ENCODE data around the gene GALNTL6.

DNA sequence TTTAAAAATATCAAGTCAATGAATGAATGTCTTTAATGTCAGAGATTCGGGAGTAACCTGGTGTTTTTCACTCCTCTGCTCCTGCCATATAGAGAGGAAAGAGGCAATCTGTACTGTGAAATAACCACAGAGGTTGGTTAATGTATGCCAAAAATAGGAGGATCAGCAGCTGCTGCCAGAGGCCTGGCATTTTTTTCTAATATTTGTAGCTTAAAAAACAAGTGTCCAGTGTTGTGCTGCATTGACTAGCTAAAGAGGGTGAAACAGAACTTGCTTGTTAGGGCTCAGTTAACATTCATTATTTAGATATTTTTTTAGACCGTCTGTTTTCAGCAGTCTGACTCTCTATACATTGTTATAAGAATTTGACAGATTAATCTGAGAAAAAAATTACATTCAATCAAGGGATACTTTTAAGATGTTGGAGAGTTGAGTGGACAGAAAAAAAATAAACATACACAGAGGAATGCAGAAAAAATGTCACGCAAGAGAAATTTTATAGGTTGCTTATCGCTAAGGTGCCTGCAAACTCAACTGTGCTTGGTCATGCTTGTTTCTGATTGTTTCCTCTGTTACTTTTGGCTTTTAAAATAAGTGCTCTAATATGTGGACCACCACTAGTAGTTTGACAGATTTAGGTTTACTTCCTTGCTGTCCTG, 963.1 kb downstream of the GALNTL6 start:
- no peak for TF ChIP-seq RCOR1 (IDR thresholded peaks at IDR 0.05; ENCODE audit: insufficient replicate concordance, low read length)
- no peak for TF ChIP-seq CTCF (conservative IDR thresholded peaks at IDR 0.05; ENCODE audit: low read depth, low read length)
- no peak for TF ChIP-seq SMC3 (IDR thresholded peaks at IDR 0.05; ENCODE audit: low read depth, low read length)
- no peak for TF ChIP-seq MAFK (IDR thresholded peaks at IDR 0.05; ENCODE audit: low read depth, low read length)
- no peak for TF ChIP-seq RFX5 (IDR thresholded peaks at IDR 0.05; ENCODE audit: low read depth, low read length)
- TF ChIP-seq POLR2A (IDR thresholded peaks at IDR 0.05; ENCODE audit: low read depth, low read length) = no peak
- no peak for TF ChIP-seq ELK1 (IDR thresholded peaks at IDR 0.05; ENCODE audit: borderline replicate concordance, low read depth, low read length)
- TF ChIP-seq MAZ (IDR thresholded peaks at IDR 0.05; ENCODE audit: borderline replicate concordance, low read depth, low read length) = no peak
